ENCODE results near the gene NPAS2.

Gene NPAS2

GRCh38 chr2:100817388-100817985 is 2.5 kb upstream of the NPAS2 start:
- intact Hi-C loops (cut with DNase I): loop anchor here (10.0 kb wide), 1 partner anchor 203 kb away; no protein-coding TSS in a partner anchor
- DNase-seq: no peak

GRCh38 chr2:100818003-100818605 is 1.8 kb upstream of the NPAS2 start:
- peak in 5 of 42 donors; percentile 19 to 62 (median 40) for DNase-seq
- intact Hi-C loops (cut with DNase I): loop anchor here (10.0 kb wide), 1 partner anchor 203 kb away; no protein-coding TSS in a partner anchor

- intact Hi-C loops (cut with DNase I): loop anchor here (10.0 kb wide), 1 partner anchor 204 kb away; no protein-coding TSS in a partner anchor
- DNase-seq: peak in 36 of 42 donors; percentile 29 to 78 (median 48)
Observed at GRCh38 chr2:100818606-100819369, 1.2 kb upstream of the NPAS2 start.

GRCh38 chr2:100820273-100820522 is 259 bp downstream of the NPAS2 start:
- DNase-seq: peak in 1 of 42 donors; percentile 22
- intact Hi-C loops (cut with DNase I): loop anchor here (10.0 kb wide), 1 partner anchor 165 kb away; no protein-coding TSS in a partner anchor

GRCh38 chr2:100820523-100821254 is 750 bp downstream of the NPAS2 start:
- intact Hi-C loops (cut with DNase I): loop anchor here (10.0 kb wide), 1 partner anchor 164 kb away; no protein-coding TSS in a partner anchor
- peak in 6 of 42 donors; percentile 21 to 45 (median 38) for DNase-seq

GRCh38 chr2:100821255-100821910 is 1.4 kb downstream of the NPAS2 start:
- intact Hi-C loops (cut with DNase I): loop anchor here (10.0 kb wide), 1 partner anchor 163 kb away; no protein-coding TSS in a partner anchor
- DNase-seq: no peak

GRCh38 chr2:100821911-100822265 is 1.9 kb downstream of the NPAS2 start:
- DNase-seq: no peak
- intact Hi-C loops (cut with DNase I): loop anchor here (10.0 kb wide), 1 partner anchor 163 kb away; no protein-coding TSS in a partner anchor

- intact Hi-C loops (cut with DNase I): loop anchor here (10.0 kb wide), 1 partner anchor 162 kb away; no protein-coding TSS in a partner anchor
- DNase-seq: peak in 6 of 42 donors; percentile 27 to 75 (median 46)
Observed at GRCh38 chr2:100822587-100823248, 2.8 kb downstream of the NPAS2 start.

- intact Hi-C loops (cut with DNase I): loop anchor here (10.0 kb wide), 1 partner anchor 161 kb away; no protein-coding TSS in a partner anchor
- no peak for DNase-seq
Observed at GRCh38 chr2:100823665-100824438, 3.9 kb downstream of the NPAS2 start.

GRCh38 chr2:100824842-100825241 is 4.9 kb downstream of the NPAS2 start:
- DNase-seq: no peak
- intact Hi-C loops (cut with DNase I): loop anchor here (10.0 kb wide), 1 partner anchor 160 kb away; no protein-coding TSS in a partner anchor

- intact Hi-C loops (cut with DNase I): loop anchor here (10.0 kb wide), 1 partner anchor 158 kb away; no protein-coding TSS in a partner anchor
- DNase-seq: no peak
Observed at GRCh38 chr2:100826494-100826893, 6.6 kb downstream of the NPAS2 start.

GRCh38 chr2:100831158-100831750 is 11.3 kb downstream of the NPAS2 start:
- intact Hi-C loops (cut with DNase I): no loop called here

GRCh38 chr2:100831831-100832230 is 11.9 kb downstream of the NPAS2 start:
- intact Hi-C loops (cut with DNase I): no loop called here
- peak in 1 of 42 donors; percentile 43 for DNase-seq

More at GRCh38 chr2:100831158-100831750, 11.3 kb downstream of the NPAS2 start:
- DNase-seq: peak in 6 of 42 donors; percentile 30 to 78 (median 51)

GRCh38 chr2:100832885-100833284 is 12.9 kb downstream of the NPAS2 start:
- intact Hi-C loops (cut with DNase I): no loop called here
- no peak for DNase-seq

- DNase-seq: no peak
- intact Hi-C loops (cut with DNase I): no loop called here
Observed at GRCh38 chr2:100833331-100833730, 13.4 kb downstream of the NPAS2 start.

- no peak for DNase-seq
- intact Hi-C loops (cut with DNase I): no loop called here
Observed at GRCh38 chr2:100834221-100834620, 14.3 kb downstream of the NPAS2 start.
